Hindlimb muscle (tissue), 1 donor: ENCODE results near the gene IFFO2. TPM values are rescaled to one million over a fixed set of nuclear protein-coding genes. Genes with fewer than 3 reads are reported as not detected.
"Not testable (repeated sequence)": the region's sequence is repeated elsewhere in the genome, so short reads cannot be mapped to it uniquely, and the experiment has no call there.

Experiments
- DNase-seq: peaks from one replicate; pipeline ENCODE4 v3.0.0-alpha.2; 2013
- polyA plus RNA-seq: library from polyadenylated mRNA; unstranded; fragments of 120-200 nt; gene quantifications from one replicate; pipeline ENCODE4 v1.2.1, GENCODE V29; 2013; ENCODE audit not compliant: insufficient read length

Gene IFFO2
- polyA plus RNA-seq, 1 donor: 6.2 TPM

GRCh38 chr1:18871401-18872070 is 84.9 kb downstream of the IFFO2 start:
- DNase-seq: no peak

- no peak for DNase-seq
Observed at GRCh38 chr1:18870957-18871356, 85.5 kb downstream of the IFFO2 start.

GRCh38 chr1:18870595-18870865 is 85.9 kb downstream of the IFFO2 start:
- DNase-seq: not testable (repeated sequence)

GRCh38 chr1:18869847-18870594 is 86.5 kb downstream of the IFFO2 start:
- DNase-seq: no peak

GRCh38 chr1:18868801-18869424 is 87.6 kb downstream of the IFFO2 start:
- DNase-seq: no peak

GRCh38 chr1:18868354-18868753 is 88.1 kb downstream of the IFFO2 start:
- DNase-seq: no peak

GRCh38 chr1:18866846-18867245 is 89.6 kb downstream of the IFFO2 start:
- no peak for DNase-seq

GRCh38 chr1:18866314-18866713 is 90.2 kb downstream of the IFFO2 start:
- no peak for DNase-seq

GRCh38 chr1:18865176-18865575 is 91.3 kb downstream of the IFFO2 start:
- no peak for DNase-seq

- no peak for DNase-seq
Observed at GRCh38 chr1:18861590-18861989, 94.9 kb downstream of the IFFO2 start.

- no peak for DNase-seq
Observed at GRCh38 chr1:18861082-18861481, 95.4 kb downstream of the IFFO2 start.

GRCh38 chr1:18859560-18859959 is 96.9 kb downstream of the IFFO2 start, which contains the start of gene TAS1R2:
TSS of gene TAS1R2 (minus strand) at chr1:18859660. CDS start at chr1:18859660, 0 bp downstream.
- DNase-seq: no peak

GRCh38 chr1:18858070-18858688 is 98.3 kb downstream of the IFFO2 start:
- no peak for DNase-seq

- no peak for DNase-seq
Observed at GRCh38 chr1:18856435-18856834, 100.0 kb downstream of the IFFO2 start.

GRCh38 chr1:18855573-18855972 is 100.9 kb downstream of the IFFO2 start:
- DNase-seq: no peak

GRCh38 chr1:18854331-18855025 is 102.0 kb downstream of the IFFO2 start:
- no peak for DNase-seq

Other genes with a start within 250 kb of the IFFO2 start
- gene TAS1R2, start 97.0 kb downstream of the IFFO2 start, polyA plus RNA-seq: not detected
- 16.1 TPM for gene ALDH4A1, start 54.1 kb downstream of the IFFO2 start, polyA plus RNA-seq